HepG2 (cell line): Measurements from ENCODE around the gene DRC7. TPM values are rescaled to one million over a fixed set of nuclear protein-coding genes. Genes with fewer than 3 reads are reported as not detected.
A peak's percentile ranks its signal among the peaks of the same experiment; 100 is the strongest.

Experiments
- ASH2L ChIP-seq: fragments of 300-600, 200-600 bp; sonication (generic); IDR thresholded peaks from 2 replicates; pipeline ENCODE4 v1.7.0; 2017; ENCODE audit warnings: low read depth, mild to moderate bottlenecking, moderate library complexity, mixed read lengths, low read length; ENCODE audit not compliant: insufficient read length
- CBX2 ChIP-seq, 2 experiments: fragments of 200-600 bp in 1 of 2; sonication (generic); formaldehyde crosslinking in 1 of 2; IDR thresholded peaks; 2 replicates each; pipeline versions ENCODE4 v1.7.0 to v1.8.1; 2018 to 2022; ENCODE audit warnings: low read depth in 2 of 2, low read length in 1 of 2, mild to moderate bottlenecking in 1 of 2, missing genetic modification reagents in 1 of 2
- DBP ChIP-seq: sonication (generic); formaldehyde crosslinking; IDR thresholded peaks from 2 replicates; pipeline ENCODE4 v1.4.0; 2020; ENCODE audit warnings: missing genetic modification reagents; ENCODE audit errors: not compliant biosample characterization
- DNMT1 ChIP-seq: sonication (generic); formaldehyde crosslinking; IDR thresholded peaks from 2 replicates; pipeline ENCODE4 v1.5.1; 2020; ENCODE audit warnings: mild to moderate bottlenecking, missing genetic modification reagents
- JUN ChIP-seq: sonication (generic); formaldehyde crosslinking; IDR thresholded peaks from 2 replicates; pipeline ENCODE4 v1.4.0; 2020; ENCODE audit warnings: mild to moderate bottlenecking, missing genetic modification reagents
- MEIS2 ChIP-seq: sonication (generic); formaldehyde crosslinking; IDR thresholded peaks from 2 replicates; pipeline ENCODE4 v1.9.0; 2021; ENCODE audit warnings: mild to moderate bottlenecking, missing genetic modification reagents
- NCOR1 ChIP-seq: fragments of 200-600 bp; sonication (generic); IDR thresholded peaks from 2 replicates; pipeline ENCODE4 v1.7.0; 2017; ENCODE audit warnings: antibody characterized with exemption, low read length, borderline replicate concordance
- NFYB ChIP-seq: sonication (generic); formaldehyde crosslinking; IDR thresholded peaks from 2 replicates; pipeline ENCODE4 v1.4.0; 2020; ENCODE audit warnings: missing genetic modification reagents
- PHF5A ChIP-seq: IDR thresholded peaks from one replicate; pipeline ENCODE4 v1.6.1; 2018; ENCODE audit warnings: low read depth, missing genetic modification reagents; ENCODE audit not compliant: unreplicated experiment
- RAD21 ChIP-seq: fragments of 450-650 bp; formaldehyde crosslinking; IDR thresholded peaks from 2 replicates; pipeline ENCODE4 v1.5.0; 2020; ENCODE audit warnings: mild to moderate bottlenecking
- RBFOX2 ChIP-seq: fragments of 200-400 bp; formaldehyde crosslinking; IDR thresholded peaks from 2 replicates; pipeline ENCODE4 v1.6.1; 2017; ENCODE audit warnings: low read depth, mild to moderate bottlenecking, low read length
- SOX13 ChIP-seq, 3 experiments: fragments of 450-650 bp in 1 of 3; sonication (generic) in 1 of 3; formaldehyde crosslinking in 1 of 3; IDR thresholded peaks in 2 of 3; conservative IDR thresholded peaks in 1 of 3; 2 replicates each; pipeline versions ENCODE4 v1.5.0 to v1.6.1; 2016 to 2020; ENCODE audit warnings: antibody characterized with exemption in 1 of 3, mild to moderate bottlenecking in 1 of 3, missing compliant biosample characterization in 1 of 3, missing genetic modification reagents in 1 of 3, moderate library complexity in 1 of 3
- SP5 ChIP-seq: IDR thresholded peaks from 2 replicates; pipeline ENCODE4 v1.6.1; 2016; ENCODE audit warnings: low read depth, borderline replicate concordance
- SSRP1 ChIP-seq: IDR thresholded peaks from 2 replicates; pipeline ENCODE4 v1.6.1; 2016; ENCODE audit warnings: control low read depth
- TBL1XR1 ChIP-seq: fragments of 150-350 bp; IDR thresholded peaks from 2 replicates; pipeline ENCODE4 v1.6.1; 2014; ENCODE audit warnings: borderline replicate concordance, low read length; ENCODE audit not compliant: partially characterized antibody
- THAP9 ChIP-seq: sonication (generic); formaldehyde crosslinking; IDR thresholded peaks from 2 replicates; pipeline ENCODE4; 2020; ENCODE audit warnings: missing genetic modification reagents, mild to moderate bottlenecking, borderline replicate concordance
- ZKSCAN1 ChIP-seq: fragments of 150-350 bp; IDR thresholded peaks from 2 replicates; pipeline ENCODE4 v1.6.1; 2014; ENCODE audit warnings: low read length
- ZNF143 ChIP-seq: sonication (generic); formaldehyde crosslinking; IDR thresholded peaks from 2 replicates; pipeline ENCODE4 v1.4.0; 2020; ENCODE audit warnings: missing genetic modification reagents
- ZNF160 ChIP-seq: sonication (generic); formaldehyde crosslinking; IDR thresholded peaks from 2 replicates; pipeline ENCODE4 v1.8.0; 2022; ENCODE audit warnings: mild to moderate bottlenecking, inconsistent platforms, missing genetic modification reagents
- ZNF567 ChIP-seq: sonication (generic); formaldehyde crosslinking; IDR thresholded peaks from 2 replicates; pipeline ENCODE4 v1.8.1; 2023; ENCODE audit warnings: mild to moderate bottlenecking, missing genetic modification reagents, borderline replicate concordance
- ZNF878 ChIP-seq: sonication (generic); formaldehyde crosslinking; IDR thresholded peaks from 2 replicates; pipeline ENCODE4 v1.8.1; 2023; ENCODE audit warnings: mild to moderate bottlenecking, missing genetic modification reagents, moderate library complexity
- polyA plus RNA-seq, 8 experiments: library from polyadenylated mRNA; depleted of rRNA in 3 of 8; stranded (reverse) in 7 of 8; unstranded in 1 of 8; fragments of >200 nt; fragmentation: Illumina TruSeq in 4 of 8; extraction: Trizol in 4 of 8; gene quantifications; 2 replicates each; pipeline versions ENCODE4 v1.2.1 to v1.2.3, GENCODE V29; 2011 to 2016; ENCODE audit warnings: low read depth in 4 of 8, missing spikeins in 1 of 8, mixed read lengths in 1 of 8; ENCODE audit not compliant: insufficient read depth in 1 of 8
- total RNA-seq, 5 experiments: library from RNA; depleted of rRNA; stranded (reverse); fragments of >200 nt; fragmentation: Illumina TruSeq; extraction: Trizol; gene quantifications; 2 replicates each; pipeline ENCODE4 v1.2.3, GENCODE V29; 2016; ENCODE audit warnings: low read depth in 1 of 5
- TF ChIP-seq, protein P1 (sequence below): sonication (generic); formaldehyde crosslinking; IDR thresholded peaks from 2 replicates; pipeline ENCODE4 v1.4.0; 2020; ENCODE audit warnings: missing genetic modification reagents
- TF ChIP-seq, protein P2 (sequence below): sonication (generic); formaldehyde crosslinking; IDR thresholded peaks from 2 replicates; pipeline ENCODE4 v1.4.0; 2020; ENCODE audit warnings: missing genetic modification reagents, borderline replicate concordance

DRC7 gene
- total and polyA plus RNA-seq, 2 of the 13 experiments (the other 11 are each of a cell fraction or from before 2014, with no cell fraction given): 2.7 to 3.4 TPM

GRCh38 chr16:57735755-57736418 lies 41.3 kb downstream of the DRC7 start, which contains the start of gene KATNB1 (continued):
- TF ChIP-seq ZNF567 (CRISPR knock-in tag) (no peak), JUN (CRISPR knock-in tag) (no peak), NFYB (CRISPR knock-in tag) (no peak), NCOR1 (no peak), RBFOX2 (peak; percentile 81), DBP (CRISPR knock-in tag) (no peak), SP5 (CRISPR knock-in tag) (no peak), THAP9 (CRISPR knock-in tag) (no peak), ZKSCAN1 (no peak), SOX13 (IDR thresholded peaks at IDR 0.05) (no peak), SOX13 (CRISPR knock-in tag; conservative IDR thresholded peaks at IDR 0.05 in 1 of 2, IDR thresholded peaks at IDR 0.05 in 1 of 2) (no peak), ZNF143 (CRISPR knock-in tag) (0 out of 2 replicates have a peak, but pooled peaks have one; percentile 7), SSRP1 (CRISPR knock-in tag) (no peak), ASH2L (no peak), ZNF878 (CRISPR knock-in tag) (no peak), TBL1XR1 (no peak), ZNF160 (CRISPR knock-in tag) (no peak), PHF5A (CRISPR knock-in tag) (no peak), MEIS2 (CRISPR knock-in tag) (no peak), CBX2 (IDR thresholded peaks at IDR 0.05; ENCODE audit: low read depth, low read length) (no peak), CBX2 (CRISPR knock-in tag; IDR thresholded peaks at IDR 0.05; ENCODE audit: low read depth) (no peak), RAD21 (CRISPR knock-in tag) (peak; percentile 43), DNMT1 (CRISPR knock-in tag) (peak; percentile 64; the same call in 1 of the 2 replicates)
- TF ChIP-seq, protein P1, sequence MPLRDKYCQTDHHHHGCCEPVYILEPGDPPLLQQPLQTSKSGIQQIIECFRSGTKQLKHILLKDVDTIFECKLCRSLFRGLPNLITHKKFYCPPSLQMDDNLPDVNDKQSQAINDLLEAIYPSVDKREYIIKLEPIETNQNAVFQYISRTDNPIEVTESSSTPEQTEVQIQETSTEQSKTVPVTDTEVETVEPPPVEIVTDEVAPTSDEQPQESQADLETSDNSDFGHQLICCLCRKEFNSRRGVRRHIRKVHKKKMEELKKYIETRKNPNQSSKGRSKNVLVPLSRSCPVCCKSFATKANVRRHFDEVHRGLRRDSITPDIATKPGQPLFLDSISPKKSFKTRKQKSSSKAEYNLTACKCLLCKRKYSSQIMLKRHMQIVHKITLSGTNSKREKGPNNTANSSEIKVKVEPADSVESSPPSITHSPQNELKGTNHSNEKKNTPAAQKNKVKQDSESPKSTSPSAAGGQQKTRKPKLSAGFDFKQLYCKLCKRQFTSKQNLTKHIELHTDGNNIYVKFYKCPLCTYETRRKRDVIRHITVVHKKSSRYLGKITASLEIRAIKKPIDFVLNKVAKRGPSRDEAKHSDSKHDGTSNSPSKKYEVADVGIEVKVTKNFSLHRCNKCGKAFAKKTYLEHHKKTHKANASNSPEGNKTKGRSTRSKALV (CRISPR knock-in tag): no peak
- TF ChIP-seq, protein P2, sequence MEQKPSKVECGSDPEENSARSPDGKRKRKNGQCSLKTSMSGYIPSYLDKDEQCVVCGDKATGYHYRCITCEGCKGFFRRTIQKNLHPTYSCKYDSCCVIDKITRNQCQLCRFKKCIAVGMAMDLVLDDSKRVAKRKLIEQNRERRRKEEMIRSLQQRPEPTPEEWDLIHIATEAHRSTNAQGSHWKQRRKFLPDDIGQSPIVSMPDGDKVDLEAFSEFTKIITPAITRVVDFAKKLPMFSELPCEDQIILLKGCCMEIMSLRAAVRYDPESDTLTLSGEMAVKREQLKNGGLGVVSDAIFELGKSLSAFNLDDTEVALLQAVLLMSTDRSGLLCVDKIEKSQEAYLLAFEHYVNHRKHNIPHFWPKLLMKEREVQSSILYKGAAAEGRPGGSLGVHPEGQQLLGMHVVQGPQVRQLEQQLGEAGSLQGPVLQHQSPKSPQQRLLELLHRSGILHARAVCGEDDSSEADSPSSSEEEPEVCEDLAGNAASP (CRISPR knock-in tag): no peak; the same call in 1 of the 2 replicates
